Measurements from ENCODE around the gene PSMG3. TPM values are rescaled to one million over a fixed set of nuclear protein-coding genes. Genes with fewer than 3 reads are reported as not detected.

Gene PSMG3
- total RNA-seq, 1 experiment from 2014 or later = 63.0 TPM

DNA sequence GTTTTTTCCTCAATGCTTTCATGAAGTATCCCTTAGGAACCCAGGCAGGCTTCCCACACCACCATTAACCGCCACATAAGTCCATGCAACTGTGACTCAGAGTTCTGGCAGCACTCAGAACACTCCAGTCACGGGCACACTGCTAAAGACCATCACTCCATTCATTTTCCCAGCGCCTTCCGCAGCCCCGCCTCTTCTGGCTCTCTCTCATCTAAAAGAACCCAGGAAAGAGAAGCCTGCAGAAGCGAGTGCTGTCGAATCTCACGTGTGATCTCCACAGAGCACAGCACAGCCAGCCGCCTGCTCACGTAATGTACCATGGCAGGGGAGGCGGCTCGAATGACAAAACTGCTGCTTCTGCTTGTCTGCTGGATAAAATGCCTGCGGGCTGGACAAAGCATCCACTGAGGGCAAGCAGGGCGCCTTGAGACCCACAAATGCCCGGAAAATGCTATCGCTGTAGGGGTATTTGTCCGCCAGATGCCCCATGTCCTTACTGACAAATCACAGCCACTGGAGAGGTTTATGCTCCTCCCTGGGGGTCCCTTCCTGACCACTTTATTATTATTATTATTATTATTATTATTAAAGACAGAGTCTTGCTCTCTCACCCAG, 1.8 kb downstream of the PSMG3 start:
- Histone ChIP-seq H4K5ac (ENCODE audit: insufficient read length, low read depth, low read length) (no peak overlapping the region), H4K20me1 (ENCODE audit: control insufficient read depth, insufficient read depth, insufficient read length) (no peaks in the 10 kb centered on the region), H3K18ac (ENCODE audit: insufficient read length, low read depth, low read length) (no peak overlapping the region), H2BK12ac (ENCODE audit: insufficient read length, low read depth, low read length) (no peak overlapping the region), H3K79me2 (ENCODE audit: insufficient read depth, low read length) (no peaks in the 10 kb centered on the region), H3K9ac (ENCODE audit: extremely low read depth, insufficient read length, low read length) (no peak overlapping the region), H3T11ph (ENCODE audit: low read length) (no peak overlapping the region), H2BK20ac (ENCODE audit: low read depth, low read length, poor library complexity, severe bottlenecking) (no peak overlapping the region), H3K23ac (ENCODE audit: insufficient read length, low read depth, low read length) (no peak overlapping the region), H3K4me1 (ENCODE audit: insufficient read depth, low read length) (no peaks in the 10 kb centered on the region), H3K9me3 (ENCODE audit: control insufficient read depth, low read depth, low read length) (no peaks in the 10 kb centered on the region), H4K8ac (replicated peaks; ENCODE audit: insufficient read length, low read depth, low read length) (no peak overlapping the region), H4K91ac (ENCODE audit: insufficient read length, low read depth, low read length) (no peak overlapping the region), H3K79me1 (ENCODE audit: insufficient read depth, low read depth, low read length, poor library complexity, severe bottlenecking) (no peaks in the 10 kb centered on the region), H3K14ac (ENCODE audit: insufficient read depth, low read length) (no peak overlapping the region), H3K27me3 (ENCODE audit: insufficient read depth, low read length) (no peaks in the 10 kb centered on the region), H2BK120ac (ENCODE audit: low read depth, low read length, poor library complexity, severe bottlenecking) (no peak overlapping the region), H3K27ac (ENCODE audit: insufficient read length, low read depth, low read length) (no peak overlapping the region), H3K23me2 (ENCODE audit: insufficient read length, low read depth, low read length, poor library complexity, severe bottlenecking) (peaks cover 4% of the 10 kb centered on the region), H2BK5ac (ENCODE audit: insufficient read length, low read length) (no peak overlapping the region), H2AFZ (ENCODE audit: low read length) (no peak overlapping the region), H3K4me2 (ENCODE audit: insufficient read depth, insufficient read length, low read length) (no peak overlapping the region), H2AK5ac (ENCODE audit: insufficient read length, low read length) (no peak overlapping the region), H3K4ac (ENCODE audit: low read depth, low read length) (no peak overlapping the region), H2BK15ac (ENCODE audit: low read depth, low read length) (no peak overlapping the region), H3K56ac (ENCODE audit: insufficient read length, low read depth, low read length) (no peak overlapping the region)
- no peak for DNase-seq
- Mint-ChIP-seq H3K27ac (peak overlapping the region in 2 of 3 experiments; percentile 80 to 90; a peak in 3 of 7 replicates), H3K36me3 (ENCODE audit: insufficient read depth in 1 of 3, low read depth in 3 of 3) (peaks cover 8 to 46% (median 34%) of the 10 kb centered on the region in 3 experiments), H3K4me1 (peaks cover 13 to 22% of the 10 kb centered on the region in 2 experiments), H3K4me3 (peak overlapping the region; percentile 82 to 83; a peak in 4 of 5 replicates), H3K9me3 (no peaks in the 10 kb centered on the region), H3K27me3 (ENCODE audit: low read depth) (no peaks in the 10 kb centered on the region)
- TF ChIP-seq, protein P1, sequence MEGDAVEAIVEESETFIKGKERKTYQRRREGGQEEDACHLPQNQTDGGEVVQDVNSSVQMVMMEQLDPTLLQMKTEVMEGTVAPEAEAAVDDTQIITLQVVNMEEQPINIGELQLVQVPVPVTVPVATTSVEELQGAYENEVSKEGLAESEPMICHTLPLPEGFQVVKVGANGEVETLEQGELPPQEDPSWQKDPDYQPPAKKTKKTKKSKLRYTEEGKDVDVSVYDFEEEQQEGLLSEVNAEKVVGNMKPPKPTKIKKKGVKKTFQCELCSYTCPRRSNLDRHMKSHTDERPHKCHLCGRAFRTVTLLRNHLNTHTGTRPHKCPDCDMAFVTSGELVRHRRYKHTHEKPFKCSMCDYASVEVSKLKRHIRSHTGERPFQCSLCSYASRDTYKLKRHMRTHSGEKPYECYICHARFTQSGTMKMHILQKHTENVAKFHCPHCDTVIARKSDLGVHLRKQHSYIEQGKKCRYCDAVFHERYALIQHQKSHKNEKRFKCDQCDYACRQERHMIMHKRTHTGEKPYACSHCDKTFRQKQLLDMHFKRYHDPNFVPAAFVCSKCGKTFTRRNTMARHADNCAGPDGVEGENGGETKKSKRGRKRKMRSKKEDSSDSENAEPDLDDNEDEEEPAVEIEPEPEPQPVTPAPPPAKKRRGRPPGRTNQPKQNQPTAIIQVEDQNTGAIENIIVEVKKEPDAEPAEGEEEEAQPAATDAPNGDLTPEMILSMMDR (conservative IDR thresholded peaks at IDR 0.05) = no peak
- WGBS (ENCODE audit: extremely low coverage, insufficient read length, low lambda C conversion rate) = no CpG with 5 or more reads among the region's 17 CpGs

Data from H9 (cell line).